ENCODE measurements around the gene FDXACB1.

- TF ChIP-seq GATA3 (IDR thresholded peaks at IDR 0.05; ENCODE audit: low read depth, low read length) (no peak), GATA2 (IDR thresholded peaks at IDR 0.05; ENCODE audit: low read depth, low read length) (no peak)
Observed at GRCh38 chr11:111917312-111917711, 38.3 kb upstream of the FDXACB1 start.
